Measurements from ENCODE around the gene CD244. TPM values are rescaled to one million over a fixed set of nuclear protein-coding genes. Genes with fewer than 3 reads are reported as not detected.

CD244 gene
- total RNA-seq, 3 donors from 2014 or later (not counting 1 experiment from before 2014, with no cell fraction given) = 131 to 193 (median 150) TPM

DNA sequence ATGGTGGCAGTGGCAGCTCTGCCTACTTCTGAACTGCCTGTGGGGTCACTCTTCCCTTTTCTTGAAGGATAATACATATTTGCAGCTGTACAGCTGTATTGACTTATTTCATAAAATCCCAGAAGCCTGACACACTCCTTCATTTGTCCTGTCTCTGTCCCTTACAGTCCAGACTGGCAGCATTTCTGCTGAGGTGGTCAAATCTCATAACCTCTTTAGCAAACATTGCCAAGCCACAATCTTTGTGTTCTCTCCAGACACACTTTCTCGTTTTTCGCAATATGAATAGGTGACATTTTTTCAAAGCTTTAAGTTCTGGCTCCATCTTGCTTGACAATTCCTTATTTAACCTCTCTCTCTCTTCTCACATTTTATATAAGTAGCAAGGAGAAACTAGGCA, 51.5 kb downstream of the CD244 start:
- DNase-seq (no peak), ATAC-seq (no peak)
- no peak overlapping the region for H3K27ac ChIP-seq (ENCODE audit: low read length)
- H3K9me3 ChIP-seq (ENCODE audit: control insufficient read depth, insufficient read depth, low read length) = peaks cover 7% of the 10 kb centered on the region
- intact Hi-C loops (cut with micrococcal nuclease) = no loop called here
- Mint-ChIP-seq H3K36me3 (peaks cover 32% of the 10 kb centered on the region), H3K27me3 (ENCODE audit: low read depth in 2 of 2) (no peaks in the 10 kb centered on the region), H3K4me3 (no peak overlapping the region), H3K27ac (peak overlapping the region; percentile 13 to 14), H3K9me3 (peaks cover 5 to 7% of the 10 kb centered on the region in 2 donors), H3K4me1 (peaks cover 26 to 51% of the 10 kb centered on the region in 2 donors)
- H3K27me3 ChIP-seq (ENCODE audit: control insufficient read depth, insufficient read depth, low read length) = no peaks in the 10 kb centered on the region
- TF ChIP-seq, protein P1, sequence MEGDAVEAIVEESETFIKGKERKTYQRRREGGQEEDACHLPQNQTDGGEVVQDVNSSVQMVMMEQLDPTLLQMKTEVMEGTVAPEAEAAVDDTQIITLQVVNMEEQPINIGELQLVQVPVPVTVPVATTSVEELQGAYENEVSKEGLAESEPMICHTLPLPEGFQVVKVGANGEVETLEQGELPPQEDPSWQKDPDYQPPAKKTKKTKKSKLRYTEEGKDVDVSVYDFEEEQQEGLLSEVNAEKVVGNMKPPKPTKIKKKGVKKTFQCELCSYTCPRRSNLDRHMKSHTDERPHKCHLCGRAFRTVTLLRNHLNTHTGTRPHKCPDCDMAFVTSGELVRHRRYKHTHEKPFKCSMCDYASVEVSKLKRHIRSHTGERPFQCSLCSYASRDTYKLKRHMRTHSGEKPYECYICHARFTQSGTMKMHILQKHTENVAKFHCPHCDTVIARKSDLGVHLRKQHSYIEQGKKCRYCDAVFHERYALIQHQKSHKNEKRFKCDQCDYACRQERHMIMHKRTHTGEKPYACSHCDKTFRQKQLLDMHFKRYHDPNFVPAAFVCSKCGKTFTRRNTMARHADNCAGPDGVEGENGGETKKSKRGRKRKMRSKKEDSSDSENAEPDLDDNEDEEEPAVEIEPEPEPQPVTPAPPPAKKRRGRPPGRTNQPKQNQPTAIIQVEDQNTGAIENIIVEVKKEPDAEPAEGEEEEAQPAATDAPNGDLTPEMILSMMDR (IDR thresholded peaks at IDR 0.05) = no peak
- H3K36me3 ChIP-seq (ENCODE audit: control insufficient read depth, insufficient read depth, low read length) = peaks cover 44% of the 10 kb centered on the region
- peaks cover 17% of the 10 kb centered on the region for H3K4me1 ChIP-seq (ENCODE audit: control insufficient read depth, insufficient read depth, low read length)
- H3K4me3 ChIP-seq (ENCODE audit: low read length) = no peak overlapping the region
- 78% methylated on average over 2 of the region's 2 CpGs for WGBS (ENCODE audit: insufficient coverage)

DNA sequence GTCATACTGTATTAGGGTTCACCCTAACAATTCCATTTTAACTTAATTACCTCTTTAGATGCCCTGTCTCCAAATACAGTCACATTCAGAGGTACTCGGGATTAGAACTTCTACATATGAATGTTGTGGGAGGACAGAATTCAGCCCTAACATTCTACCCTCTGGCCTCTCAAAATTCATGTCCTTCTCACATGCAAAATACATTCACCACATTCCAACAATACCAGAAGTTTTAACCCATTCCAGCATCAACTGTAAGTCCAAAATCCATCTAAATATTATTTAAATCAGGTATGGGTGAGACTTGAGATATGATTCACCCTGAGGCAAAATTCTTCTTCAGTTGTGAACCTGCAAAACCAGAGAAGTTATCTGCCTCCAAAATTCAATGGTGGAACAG, 52.2 kb downstream of the CD244 start:
- Histone ChIP-seq H3K27ac (ENCODE audit: low read length) (no peak overlapping the region), H3K4me3 (ENCODE audit: low read length) (no peak overlapping the region), H3K27me3 (ENCODE audit: control insufficient read depth, insufficient read depth, low read length) (no peaks in the 10 kb centered on the region), H3K36me3 (ENCODE audit: control insufficient read depth, insufficient read depth, low read length) (peaks cover 38% of the 10 kb centered on the region), H3K4me1 (ENCODE audit: control insufficient read depth, insufficient read depth, low read length) (peaks cover 17% of the 10 kb centered on the region), H3K9me3 (ENCODE audit: control insufficient read depth, insufficient read depth, low read length) (peaks cover 7% of the 10 kb centered on the region)
- no CpG with 5 or more reads among the region's 1 CpG for WGBS (ENCODE audit: insufficient coverage)
- Mint-ChIP-seq H3K27me3 (ENCODE audit: low read depth in 2 of 2) (no peaks in the 10 kb centered on the region), H3K27ac (peak overlapping the region in 1 of 2 donors; percentile 17), H3K4me1 (peaks cover 33 to 55% of the 10 kb centered on the region in 2 donors), H3K36me3 (peaks cover 35% of the 10 kb centered on the region), H3K9me3 (peaks cover 5 to 12% of the 10 kb centered on the region in 2 donors), H3K4me3 (no peak overlapping the region)
- DNase-seq (no peak), ATAC-seq (no peak)
- TF ChIP-seq, protein P1 (IDR thresholded peaks at IDR 0.05) = no peak
- intact Hi-C loops (cut with micrococcal nuclease) = no loop called here

DNA sequence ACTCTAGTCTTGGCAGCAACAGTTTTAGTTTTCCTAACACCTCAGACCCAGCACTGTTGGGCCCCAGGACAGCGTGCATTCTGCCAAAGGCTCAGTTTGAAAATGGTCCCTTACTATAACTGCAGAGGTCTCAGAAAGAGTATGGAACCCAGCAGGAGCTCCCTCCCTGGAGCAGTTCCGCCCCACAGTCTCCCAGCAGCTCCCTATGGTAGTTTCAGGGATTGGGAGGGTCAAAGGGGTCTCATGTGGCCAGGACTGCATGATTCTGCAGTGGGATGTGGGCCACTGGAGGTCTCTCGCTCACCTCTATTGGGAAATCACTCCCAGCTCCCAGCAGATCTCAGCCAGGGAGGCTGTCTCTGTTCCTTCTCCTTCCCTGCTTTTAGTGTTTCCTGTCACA, 54.4 kb downstream of the CD244 start:
- H3K27ac Mint-ChIP-seq = no peak overlapping the region
- Histone ChIP-seq H3K9me3 (ENCODE audit: control insufficient read depth, insufficient read depth, low read length) (peaks cover 7% of the 10 kb centered on the region), H3K36me3 (ENCODE audit: control insufficient read depth, insufficient read depth, low read length) (peaks cover 20% of the 10 kb centered on the region), H3K27me3 (ENCODE audit: control insufficient read depth, insufficient read depth, low read length) (no peaks in the 10 kb centered on the region), H3K27ac (ENCODE audit: low read length) (no peak overlapping the region), H3K4me3 (ENCODE audit: low read length) (no peak overlapping the region), H3K4me1 (ENCODE audit: control insufficient read depth, insufficient read depth, low read length) (peaks cover 17% of the 10 kb centered on the region)
- 97% methylated on average over 3 of the region's 3 CpGs for WGBS (ENCODE audit: insufficient coverage)
- no peak overlapping the region for H3K4me3 Mint-ChIP-seq
- ATAC-seq = no peak
- TF ChIP-seq, protein P1 (IDR thresholded peaks at IDR 0.05) = no peak
- peaks cover 33 to 58% of the 10 kb centered on the region in 2 donors for H3K4me1 Mint-ChIP-seq
- no peaks in the 10 kb centered on the region for H3K27me3 Mint-ChIP-seq (ENCODE audit: low read depth in 2 of 2)
- peaks cover 35% of the 10 kb centered on the region for H3K36me3 Mint-ChIP-seq
- no peak for DNase-seq
- intact Hi-C loops (cut with micrococcal nuclease) = no loop called here
- peaks cover 5 to 12% of the 10 kb centered on the region in 2 donors for H3K9me3 Mint-ChIP-seq

DNA sequence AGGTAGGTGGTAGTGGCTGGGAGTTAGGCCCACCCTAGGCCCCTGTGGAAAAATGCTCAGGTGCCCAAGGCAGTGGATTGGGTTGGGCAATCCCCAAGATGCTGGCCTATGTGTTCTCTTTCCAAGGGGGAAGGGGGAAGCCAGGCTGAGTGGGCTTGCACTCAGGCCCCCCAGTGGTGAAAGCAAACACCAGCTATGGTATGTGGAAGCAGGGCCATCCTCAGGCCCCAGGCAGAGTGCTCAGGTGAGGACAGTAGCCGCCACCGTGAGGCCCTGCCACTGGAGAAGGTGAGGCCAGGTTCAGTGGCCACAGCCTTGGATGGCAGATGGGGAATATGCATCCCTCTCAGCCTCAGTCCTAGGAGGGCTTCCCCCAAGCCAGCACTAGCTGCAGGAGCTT, 54.9 kb downstream of the CD244 start:
- H3K27me3 ChIP-seq (ENCODE audit: control insufficient read depth, insufficient read depth, low read length) = no peaks in the 10 kb centered on the region
- intact Hi-C loops (cut with micrococcal nuclease) = no loop called here
- H3K4me1 ChIP-seq (ENCODE audit: control insufficient read depth, insufficient read depth, low read length) = peaks cover 17% of the 10 kb centered on the region
- TF ChIP-seq, protein P1 (IDR thresholded peaks at IDR 0.05) = no peak
- Mint-ChIP-seq H3K4me3 (no peak overlapping the region), H3K36me3 (peaks cover 35% of the 10 kb centered on the region), H3K4me1 (peaks cover 33 to 58% of the 10 kb centered on the region in 2 donors), H3K27ac (peak overlapping the region in 1 of 2 donors; percentile 67), H3K9me3 (peaks cover 5 to 12% of the 10 kb centered on the region in 2 donors), H3K27me3 (ENCODE audit: low read depth in 2 of 2) (no peaks in the 10 kb centered on the region)
- 100% methylated on average over 2 of the region's 2 CpGs for WGBS (ENCODE audit: insufficient coverage)
- no peak overlapping the region for H3K4me3 ChIP-seq (ENCODE audit: low read length)
- no peak overlapping the region for H3K27ac ChIP-seq (ENCODE audit: low read length)
- DNase-seq = no peak
- H3K36me3 ChIP-seq (ENCODE audit: control insufficient read depth, insufficient read depth, low read length) = peaks cover 17% of the 10 kb centered on the region
- H3K9me3 ChIP-seq (ENCODE audit: control insufficient read depth, insufficient read depth, low read length) = peaks cover 7% of the 10 kb centered on the region
- no peak for ATAC-seq
